Measurements from ENCODE around the gene URAD.

URAD gene

GRCh38 chr13:28031220-28031895, 42.9 kb upstream of the URAD start:
- Histone ChIP-seq H3K27me3 (ENCODE audit: insufficient read depth, low read depth, severe bottlenecking) (peaks cover 81% of the 10 kb centered on the region), H3K36me3 (no peaks in the 10 kb centered on the region), H3K4me3 (ENCODE audit: low read depth, low read length) (no peak overlapping the region), H3K9me3 (ENCODE audit: severe bottlenecking) (peaks cover 2% of the 10 kb centered on the region), H3K27ac (no peak overlapping the region)
- no peak for TF ChIP-seq CTCF (IDR thresholded peaks at IDR 0.05; ENCODE audit: low read depth, low read length)
- no peak for DNase-seq

- H3K36me3 ChIP-seq = no peaks in the 10 kb centered on the region
- TF ChIP-seq CTCF (IDR thresholded peaks at IDR 0.05; ENCODE audit: low read depth, low read length) = no peak
- peaks cover 2% of the 10 kb centered on the region for H3K9me3 ChIP-seq (ENCODE audit: severe bottlenecking)
- no peak overlapping the region for H3K27ac ChIP-seq
- H3K27me3 ChIP-seq (ENCODE audit: insufficient read depth, low read depth, severe bottlenecking) = peaks cover 77% of the 10 kb centered on the region
- no peak for DNase-seq
- H3K4me3 ChIP-seq (ENCODE audit: low read depth, low read length) = no peak overlapping the region
These were observed 39.3 kb upstream of the URAD start for GRCh38 chr13:28027607-28028364.

- no peaks in the 10 kb centered on the region for H3K36me3 ChIP-seq
- H3K9me3 ChIP-seq (ENCODE audit: severe bottlenecking) = peaks cover 3% of the 10 kb centered on the region
- peaks cover 77% of the 10 kb centered on the region for H3K27me3 ChIP-seq (ENCODE audit: insufficient read depth, low read depth, severe bottlenecking)
- no peak overlapping the region for H3K27ac ChIP-seq
- no peak for DNase-seq
- TF ChIP-seq CTCF (IDR thresholded peaks at IDR 0.05; ENCODE audit: low read depth, low read length) = no peak
- H3K4me3 ChIP-seq (ENCODE audit: low read depth, low read length) = no peak overlapping the region
These were observed 38.6 kb upstream of the URAD start for GRCh38 chr13:28027071-28027470.

GRCh38 chr13:28026508-28026907, 38.0 kb upstream of the URAD start:
- no peak for TF ChIP-seq CTCF (IDR thresholded peaks at IDR 0.05; ENCODE audit: low read depth, low read length)
- H3K36me3 ChIP-seq = no peaks in the 10 kb centered on the region
- H3K9me3 ChIP-seq (ENCODE audit: severe bottlenecking) = peaks cover 6% of the 10 kb centered on the region
- no peak overlapping the region for H3K4me3 ChIP-seq (ENCODE audit: low read depth, low read length)
- DNase-seq = no peak
- H3K27ac ChIP-seq = no peak overlapping the region
- peaks cover 74% of the 10 kb centered on the region for H3K27me3 ChIP-seq (ENCODE audit: insufficient read depth, low read depth, severe bottlenecking)

DNA sequence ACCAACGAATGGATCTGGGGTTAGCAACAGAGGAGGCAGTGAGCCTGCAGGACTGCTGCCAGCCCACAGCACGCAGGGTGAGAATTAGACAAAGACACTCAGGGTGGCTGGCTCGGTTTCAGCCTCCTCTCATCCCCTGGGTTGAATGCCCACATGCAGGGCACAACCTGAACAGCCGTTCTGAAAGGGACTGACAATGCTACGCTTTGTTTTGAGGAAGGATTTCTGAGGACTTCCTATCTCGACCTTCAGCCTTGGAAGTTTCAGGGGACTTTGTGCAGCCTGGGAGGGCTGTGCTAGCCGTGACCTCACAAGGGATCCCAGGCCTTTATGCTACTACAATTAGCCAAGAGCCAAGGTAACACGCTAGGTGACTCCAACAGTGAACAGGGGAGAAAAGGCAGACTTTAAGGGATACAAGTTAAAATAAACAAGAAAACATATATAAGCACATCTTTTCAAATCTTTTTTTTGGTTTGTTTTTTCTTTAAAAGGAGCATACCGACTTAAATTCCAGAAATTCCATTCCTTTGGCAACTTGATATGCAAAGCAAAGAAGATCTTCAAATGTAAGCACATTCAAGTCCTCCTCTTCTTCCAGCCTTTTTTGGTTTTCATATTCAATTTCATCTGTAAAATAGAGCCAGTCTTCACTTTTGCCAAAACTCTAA, 34.5 kb upstream of the URAD start:
- no peak overlapping the region for H3K27ac ChIP-seq
- H3K9me3 ChIP-seq (ENCODE audit: severe bottlenecking) = peaks cover 9% of the 10 kb centered on the region
- H3K4me3 ChIP-seq (ENCODE audit: low read depth, low read length) = no peak overlapping the region
- no peak for DNase-seq
- no peaks in the 10 kb centered on the region for H3K36me3 ChIP-seq
- peaks cover 72% of the 10 kb centered on the region for H3K27me3 ChIP-seq (ENCODE audit: insufficient read depth, low read depth, severe bottlenecking)
- TF ChIP-seq CTCF (IDR thresholded peaks at IDR 0.05; ENCODE audit: low read depth, low read length) = no peak
